KMS-11 (cell line): ENCODE measurements around the gene LRRC63.

Experiments
- H2AFZ ChIP-seq: fragments of 200-600 bp; sonication (generic); 2 replicates; pipeline ENCODE4 v1.6.1; 2016; ENCODE audit warnings: antibody characterized with exemption, mixed run types, low read depth
- H3K27ac ChIP-seq: fragments of 200-600 bp; sonication (generic); 2 replicates; pipeline ENCODE4 v1.6.1; 2016; ENCODE audit warnings: mild to moderate bottlenecking, mixed run types
- H3K27me3 ChIP-seq: fragments of 200-600 bp; sonication (generic); 2 replicates; pipeline ENCODE4 v1.6.1; 2017; ENCODE audit warnings: mild to moderate bottlenecking, low read depth, mixed run types, moderate library complexity; ENCODE audit not compliant: insufficient read depth
- H3K36me3 ChIP-seq: fragments of 200-600 bp; sonication (generic); 2 replicates; pipeline ENCODE4 v1.6.1; 2017; ENCODE audit warnings: mild to moderate bottlenecking, mixed run types; ENCODE audit not compliant: insufficient read depth
- H3K4me1 ChIP-seq: fragments of 200-600 bp; sonication (generic); 2 replicates; pipeline ENCODE4 v1.6.1; 2016; ENCODE audit warnings: mild to moderate bottlenecking, low read depth, mixed run types; ENCODE audit not compliant: poor library complexity, severe bottlenecking
- H3K4me2 ChIP-seq: fragments of 200-600 bp; sonication (generic); 2 replicates; pipeline ENCODE4 v1.7.0; 2016; ENCODE audit warnings: mild to moderate bottlenecking, mixed run types
- H3K4me3 ChIP-seq: fragments of 200-600 bp; sonication (generic); IDR thresholded peaks from 2 replicates; pipeline ENCODE4 v1.6.1; 2017; ENCODE audit warnings: low read depth, low read length, mixed read lengths; ENCODE audit not compliant: insufficient read depth
- H3K79me2 ChIP-seq: fragments of 200-600 bp; sonication (generic); 2 replicates; pipeline ENCODE4 v1.6.1; 2016; ENCODE audit warnings: low read depth, mixed run types; ENCODE audit not compliant: insufficient read depth
- H3K9ac ChIP-seq: fragments of 200-600 bp; sonication (generic); 2 replicates; pipeline ENCODE4 v1.6.1; 2016; ENCODE audit warnings: mild to moderate bottlenecking, mixed run types
- H4K20me1 ChIP-seq: fragments of 200-600 bp; sonication (generic); 2 replicates; pipeline ENCODE4 v1.6.1; 2016; ENCODE audit warnings: mild to moderate bottlenecking, mixed run types; ENCODE audit not compliant: insufficient read depth
- TF ChIP-seq, protein P1 (sequence below): fragments of 200-600 bp; sonication (generic); conservative IDR thresholded peaks from 2 replicates; pipeline ENCODE4 v1.6.1; 2017; ENCODE audit warnings: low read depth, mild to moderate bottlenecking, antibody characterized with exemption, low read length, moderate library complexity, mixed read lengths

Gene LRRC63

GRCh38 chr13:46295491-46296114, 83.9 kb downstream of the LRRC63 start:
- Histone ChIP-seq H3K79me2 (no peaks in the 10 kb centered on the region), H3K36me3 (no peaks in the 10 kb centered on the region), H2AFZ (peak overlapping the region; percentile 58; the same call in 1 of the 2 replicates), H3K4me1 (peaks cover 32% of the 10 kb centered on the region), H3K4me2 (peak overlapping the region; percentile 50), H3K4me3 (no peak overlapping the region), H3K27ac (peak overlapping the region; percentile 55), H3K9ac (no peak overlapping the region; the same call in 1 of the 2 replicates), H3K27me3 (no peaks in the 10 kb centered on the region), H4K20me1 (no peaks in the 10 kb centered on the region)
- TF ChIP-seq, protein P1, sequence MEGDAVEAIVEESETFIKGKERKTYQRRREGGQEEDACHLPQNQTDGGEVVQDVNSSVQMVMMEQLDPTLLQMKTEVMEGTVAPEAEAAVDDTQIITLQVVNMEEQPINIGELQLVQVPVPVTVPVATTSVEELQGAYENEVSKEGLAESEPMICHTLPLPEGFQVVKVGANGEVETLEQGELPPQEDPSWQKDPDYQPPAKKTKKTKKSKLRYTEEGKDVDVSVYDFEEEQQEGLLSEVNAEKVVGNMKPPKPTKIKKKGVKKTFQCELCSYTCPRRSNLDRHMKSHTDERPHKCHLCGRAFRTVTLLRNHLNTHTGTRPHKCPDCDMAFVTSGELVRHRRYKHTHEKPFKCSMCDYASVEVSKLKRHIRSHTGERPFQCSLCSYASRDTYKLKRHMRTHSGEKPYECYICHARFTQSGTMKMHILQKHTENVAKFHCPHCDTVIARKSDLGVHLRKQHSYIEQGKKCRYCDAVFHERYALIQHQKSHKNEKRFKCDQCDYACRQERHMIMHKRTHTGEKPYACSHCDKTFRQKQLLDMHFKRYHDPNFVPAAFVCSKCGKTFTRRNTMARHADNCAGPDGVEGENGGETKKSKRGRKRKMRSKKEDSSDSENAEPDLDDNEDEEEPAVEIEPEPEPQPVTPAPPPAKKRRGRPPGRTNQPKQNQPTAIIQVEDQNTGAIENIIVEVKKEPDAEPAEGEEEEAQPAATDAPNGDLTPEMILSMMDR: no peak

GRCh38 chr13:46296115-46296822, 84.5 kb downstream of the LRRC63 start:
- no peaks in the 10 kb centered on the region for H4K20me1 ChIP-seq
- no peaks in the 10 kb centered on the region for H3K36me3 ChIP-seq
- H3K4me1 ChIP-seq: peaks cover 32% of the 10 kb centered on the region
- H3K4me2 ChIP-seq: peak overlapping the region; percentile 50
- no peaks in the 10 kb centered on the region for H3K79me2 ChIP-seq
- TF ChIP-seq, protein P1: no peak
- peak overlapping the region; percentile 58; the same call in 1 of the 2 replicates for H2AFZ ChIP-seq
- no peak overlapping the region for H3K4me3 ChIP-seq
- H3K27me3 ChIP-seq: no peaks in the 10 kb centered on the region
- peak overlapping the region; percentile 55 for H3K27ac ChIP-seq
- H3K9ac ChIP-seq: no peak overlapping the region; the same call in 1 of the 2 replicates

DNA sequence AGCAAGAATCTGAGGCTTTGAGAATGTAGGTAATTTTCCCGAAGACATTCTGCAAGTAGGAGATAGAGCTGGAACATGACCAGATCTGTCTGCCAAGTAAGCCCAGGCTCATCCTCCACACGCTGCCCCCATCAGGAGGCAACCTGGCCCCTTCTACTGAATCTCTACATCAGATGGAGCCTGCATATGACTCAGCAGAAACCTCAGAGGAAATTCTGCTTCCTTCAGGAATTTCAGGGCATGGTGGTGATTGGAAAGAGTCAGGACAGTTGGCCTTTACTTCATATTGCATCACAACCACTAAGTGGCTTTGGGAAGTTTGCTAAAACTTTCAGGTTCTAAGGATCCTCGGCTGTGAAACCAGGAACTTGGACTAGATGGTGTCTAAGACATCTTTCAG, 85.2 kb downstream of the LRRC63 start:
- no peak overlapping the region for H3K4me3 ChIP-seq
- H3K36me3 ChIP-seq: no peaks in the 10 kb centered on the region
- no peak overlapping the region for H2AFZ ChIP-seq
- H4K20me1 ChIP-seq: no peaks in the 10 kb centered on the region
- H3K9ac ChIP-seq: no peak overlapping the region
- H3K4me2 ChIP-seq: no peak overlapping the region; the same call in 1 of the 2 replicates
- H3K4me1 ChIP-seq: peaks cover 32% of the 10 kb centered on the region
- peak overlapping the region; percentile 55; the same call in 1 of the 2 replicates for H3K27ac ChIP-seq
- no peaks in the 10 kb centered on the region for H3K27me3 ChIP-seq
- TF ChIP-seq, protein P1: no peak
- no peaks in the 10 kb centered on the region for H3K79me2 ChIP-seq

- peaks cover 32% of the 10 kb centered on the region for H3K4me1 ChIP-seq
- no peaks in the 10 kb centered on the region for H3K79me2 ChIP-seq
- no peak overlapping the region for H3K4me3 ChIP-seq
- no peak overlapping the region for H3K9ac ChIP-seq
- TF ChIP-seq, protein P1: no peak
- H3K27ac ChIP-seq: no peak overlapping the region
- H2AFZ ChIP-seq: no peak overlapping the region; the same call in 1 of the 2 replicates
- no peaks in the 10 kb centered on the region for H3K36me3 ChIP-seq
- no peaks in the 10 kb centered on the region for H4K20me1 ChIP-seq
- no peaks in the 10 kb centered on the region for H3K27me3 ChIP-seq
- no peak overlapping the region; the same call in 1 of the 2 replicates for H3K4me2 ChIP-seq
Observed at GRCh38 chr13:46297361-46297811, 85.7 kb downstream of the LRRC63 start.
